GM11168 (cell line): ENCODE data around the gene COP1.
"Not testable (repeated sequence)": the region's sequence is repeated elsewhere in the genome, so short reads cannot be mapped to it uniquely, and the experiment has no call there.

Source experiments
- in situ Hi-C: fragments of 300-500 bp; cut with MboI; formaldehyde crosslinking; loops from one replicate; pipeline ENCODE4 v1.12.0; 2022; ENCODE audit warnings: low sequenced_read_pairs; ENCODE audit not compliant: unreplicated experiment

The COP1 gene

DNA sequence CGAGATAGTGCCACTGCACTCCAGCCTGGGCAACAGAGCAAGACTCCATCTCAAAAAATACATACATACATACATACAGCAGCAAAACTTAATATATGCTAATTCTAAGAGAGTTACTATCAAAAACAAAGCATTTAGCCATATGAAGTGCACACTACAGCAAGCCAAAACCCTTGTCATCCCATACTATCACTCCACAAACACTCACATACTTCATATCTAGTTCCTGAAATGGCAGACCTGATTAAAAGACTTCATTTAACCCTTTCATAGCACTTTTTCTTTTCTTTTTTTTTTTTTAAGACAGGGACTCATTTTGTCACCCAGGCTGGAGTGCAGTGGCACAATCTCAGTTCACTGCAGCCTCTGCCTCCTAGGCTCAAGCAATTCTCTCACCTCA is 65.6 kb downstream of the COP1 start:
- in situ Hi-C loops: no loop called here

DNA sequence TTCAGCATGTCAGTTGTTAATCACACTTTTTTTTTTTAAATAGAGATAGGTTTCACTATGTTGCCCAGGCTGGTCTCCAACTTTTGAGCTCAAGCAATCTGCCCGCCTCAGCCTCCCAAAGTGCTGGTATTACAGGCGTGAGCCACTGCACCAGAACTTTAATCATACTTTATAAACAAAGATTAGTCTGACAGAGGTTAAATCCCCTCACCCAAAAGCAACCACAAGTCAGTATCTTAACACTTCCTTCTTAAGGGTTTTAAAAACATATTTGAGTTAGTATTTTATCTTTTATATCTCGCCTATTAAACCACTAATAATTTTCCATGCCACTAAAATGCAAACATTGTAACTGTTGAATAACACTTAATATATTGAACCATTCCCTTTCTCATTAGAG is 70.2 kb downstream of the COP1 start:
- in situ Hi-C loops: no loop called here

DNA sequence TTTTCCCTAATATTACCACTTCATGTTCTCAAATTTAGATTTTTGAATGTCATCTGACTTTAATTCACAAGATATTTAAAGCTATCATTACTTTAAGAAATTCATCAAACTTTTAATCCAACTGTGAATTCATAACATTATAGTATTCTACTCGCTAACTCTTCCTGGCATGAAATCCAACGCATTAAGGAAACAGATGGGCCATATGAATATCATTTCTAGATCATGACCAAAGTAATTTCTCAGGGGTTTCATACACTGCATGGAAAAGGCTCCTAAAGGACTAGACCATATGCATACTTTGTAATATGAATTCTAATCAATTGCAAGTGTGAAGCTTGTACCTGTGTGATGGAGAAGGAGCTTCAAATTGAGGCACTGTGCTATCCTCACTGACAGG is 72.4 kb downstream of the COP1 start:
- in situ Hi-C loops: no loop called here

DNA sequence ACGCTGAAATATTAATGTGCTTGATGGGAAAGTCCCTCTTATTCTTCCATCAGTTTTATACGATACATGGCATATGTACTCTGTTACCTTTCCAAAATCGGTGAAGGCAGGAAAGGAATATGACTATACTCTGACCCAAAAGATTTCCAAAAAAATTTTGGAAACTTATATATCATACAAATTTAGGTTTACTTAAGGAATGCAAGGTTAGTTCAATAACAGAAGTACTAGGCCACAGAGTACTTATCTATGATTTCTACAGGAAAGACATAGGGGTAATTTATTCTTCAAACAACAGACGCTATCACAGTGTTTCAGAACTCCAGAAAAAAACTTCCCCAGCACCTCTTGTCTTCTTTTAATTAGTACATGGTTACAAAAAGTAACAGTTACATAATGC is 84.8 kb downstream of the COP1 start:
- in situ Hi-C loops: no loop called here

DNA sequence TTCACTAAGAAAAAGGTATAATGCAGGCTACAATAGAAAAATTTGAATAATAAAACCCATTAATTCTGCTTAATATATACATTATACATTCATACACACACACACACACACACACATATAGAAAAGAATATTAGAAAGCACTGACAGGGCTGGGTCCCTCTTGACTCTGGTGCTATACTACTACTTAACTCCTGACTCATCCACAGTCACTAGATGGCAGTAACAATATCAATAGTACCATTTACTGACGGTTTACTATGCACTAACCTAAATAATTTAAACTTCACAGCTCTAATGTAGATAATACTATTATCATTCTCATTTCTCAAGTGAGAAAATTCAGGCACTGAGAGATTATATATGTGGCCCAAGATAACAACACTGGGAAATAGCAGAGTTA is 87.5 kb downstream of the COP1 start:
- in situ Hi-C loops: no loop called here

DNA sequence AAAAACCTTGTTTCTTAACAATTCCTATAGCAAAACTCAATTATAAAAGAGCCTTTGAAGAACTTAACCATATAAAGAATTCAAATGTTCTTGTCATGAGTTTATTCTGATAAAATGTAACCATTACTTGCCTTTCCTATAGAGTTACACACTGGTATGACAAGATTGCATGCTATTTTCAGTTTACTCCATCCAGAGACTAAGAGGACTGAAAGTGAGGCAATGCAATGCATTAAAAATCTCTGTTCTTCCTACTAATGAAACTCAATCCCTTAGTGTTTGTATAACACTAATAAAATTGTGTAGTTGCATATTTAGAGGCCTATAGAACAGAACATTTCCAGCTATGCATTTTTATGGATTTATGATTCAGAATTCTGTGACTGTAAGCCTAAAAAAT is 88.1 kb downstream of the COP1 start:
- in situ Hi-C loops: no loop called here

DNA sequence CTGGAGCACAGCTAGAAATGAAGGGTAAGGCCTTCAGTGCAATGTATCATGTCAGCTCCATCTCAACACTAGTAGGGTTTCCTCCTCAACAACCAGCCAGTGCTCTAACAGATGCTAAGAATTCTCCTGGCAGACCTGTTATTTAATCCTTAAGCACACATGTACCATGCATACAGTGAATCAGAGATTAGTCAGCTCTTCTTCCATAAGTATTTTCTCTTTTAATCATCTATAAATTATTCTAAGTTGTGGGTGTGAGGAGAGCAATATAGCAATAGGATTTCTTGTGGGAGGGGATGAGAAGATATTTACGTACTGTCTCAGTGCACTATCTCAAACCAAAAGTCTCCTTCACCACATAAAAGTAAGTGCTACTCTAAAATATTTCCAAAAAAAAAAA is 95.3 kb downstream of the COP1 start:
- in situ Hi-C loops: no loop called here

DNA sequence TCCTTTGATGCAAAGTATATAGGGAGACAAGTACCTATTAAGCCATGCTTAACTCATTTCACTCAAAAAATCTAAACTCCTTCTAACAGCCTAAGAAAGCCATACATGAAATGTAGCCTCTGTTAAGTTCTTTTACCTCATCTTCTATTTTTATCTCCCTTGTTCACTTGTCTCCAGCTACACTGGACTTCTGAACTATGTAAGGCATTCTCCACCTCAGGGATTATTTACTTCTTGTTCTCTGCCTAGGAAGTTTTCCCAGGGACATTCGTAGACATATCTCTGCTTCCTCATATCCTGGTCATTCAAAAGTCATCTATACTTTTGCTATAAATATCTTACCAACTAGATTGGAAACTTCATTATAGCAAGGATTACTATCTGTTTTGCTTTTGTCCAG is 96.9 kb downstream of the COP1 start:
- in situ Hi-C loops: no loop called here

DNA sequence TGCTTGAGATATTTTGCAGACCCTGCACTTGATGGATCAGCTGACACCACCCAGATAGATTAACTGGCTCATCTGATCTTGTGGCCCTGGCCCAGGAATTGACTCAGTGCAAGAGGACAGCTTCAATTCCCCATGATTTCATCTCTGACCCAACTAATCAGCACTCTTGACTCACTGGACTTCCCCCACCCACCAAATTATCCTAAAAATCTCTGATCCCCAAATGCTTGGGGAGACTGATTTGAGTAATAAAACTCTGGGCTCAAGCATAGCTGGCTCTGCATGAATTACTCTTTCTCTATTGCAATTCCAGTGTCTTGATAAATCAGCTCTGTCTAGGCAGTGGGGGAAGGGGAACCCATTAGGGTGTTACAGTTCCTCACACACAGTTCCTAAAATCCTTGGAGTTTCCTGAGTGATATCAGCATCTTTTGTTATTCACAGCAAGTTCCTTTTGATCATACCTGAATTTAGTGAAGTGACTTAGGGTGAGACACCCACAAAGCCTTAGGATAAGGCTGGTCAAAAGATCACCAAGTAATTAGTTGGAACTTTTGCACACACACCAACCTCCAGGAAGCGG is 104.2 kb downstream of the COP1 start:
- in situ Hi-C loops: no loop called here

DNA sequence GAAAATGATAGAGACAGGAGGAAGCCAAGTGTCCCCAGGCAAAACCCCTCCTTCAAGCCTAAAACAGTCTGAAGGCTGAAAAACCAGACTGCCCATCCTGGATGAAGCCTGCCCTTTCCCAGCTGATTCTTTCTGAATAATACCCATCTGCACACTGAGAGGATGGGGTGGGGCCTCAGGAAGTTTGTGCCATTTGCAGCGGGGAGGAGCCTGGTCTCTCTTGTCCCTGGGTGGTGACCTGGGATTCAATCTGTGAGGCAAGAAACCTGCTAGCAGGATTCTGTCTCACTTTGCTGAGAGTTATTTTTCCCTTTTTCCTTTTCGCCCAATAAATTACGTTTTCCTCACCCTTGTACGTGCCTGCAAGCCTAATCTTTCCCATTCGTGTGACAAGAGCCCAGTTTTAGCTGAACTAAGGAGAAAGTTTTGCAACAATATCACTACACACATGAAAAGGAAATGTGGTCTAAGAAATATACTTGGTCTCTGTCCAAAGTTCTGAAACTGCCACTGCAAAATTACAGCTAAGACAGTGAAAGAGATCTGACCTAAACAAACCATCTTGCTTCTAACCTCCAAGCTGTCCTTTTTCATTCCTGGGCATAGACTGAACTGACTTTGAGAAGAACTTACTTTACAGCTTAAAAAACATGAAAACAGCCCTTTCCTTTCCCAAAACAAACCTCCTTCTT is 105.0 kb downstream of the COP1 start:
- in situ Hi-C loops: no loop called here

DNA sequence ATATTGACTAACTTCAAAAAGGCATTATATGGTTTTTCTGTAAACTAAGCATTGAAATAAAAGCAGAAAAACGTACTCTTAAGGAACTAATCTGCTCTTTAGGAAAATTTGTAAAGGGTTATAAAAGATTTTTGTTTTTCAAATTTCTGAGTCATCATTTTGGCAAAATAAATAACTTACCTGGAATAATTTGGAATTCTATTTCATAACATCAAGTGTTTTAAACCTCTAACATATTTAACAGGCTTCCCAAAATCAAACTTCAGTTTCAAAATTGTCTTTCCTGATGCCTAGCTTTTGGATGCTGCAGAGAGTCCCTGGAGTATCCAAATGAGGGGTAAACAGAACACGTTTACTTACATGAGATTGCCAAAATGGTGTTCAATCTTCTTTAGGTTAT is 108.5 kb downstream of the COP1 start:
- in situ Hi-C loops: no loop called here

DNA sequence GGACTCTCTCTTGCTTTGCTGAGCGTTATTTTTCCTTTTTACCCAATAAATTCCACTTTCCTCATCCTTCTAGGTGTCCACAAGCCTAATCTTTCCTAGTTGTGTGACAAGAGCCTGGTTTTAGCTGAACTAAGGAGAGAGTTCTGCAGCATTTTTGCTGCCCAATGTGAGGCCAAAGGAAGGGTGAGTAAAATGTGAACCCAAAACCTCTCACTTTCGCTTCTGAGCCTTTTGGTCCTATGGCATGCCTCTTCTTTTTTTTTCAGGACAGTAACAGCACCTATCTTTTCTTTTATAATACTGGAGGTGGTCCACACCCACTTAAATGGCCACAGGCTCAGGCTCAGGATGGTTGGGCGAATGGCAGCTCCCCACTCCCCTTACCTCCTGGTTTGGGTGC is 111.1 kb downstream of the COP1 start:
- in situ Hi-C loops: no loop called here

DNA sequence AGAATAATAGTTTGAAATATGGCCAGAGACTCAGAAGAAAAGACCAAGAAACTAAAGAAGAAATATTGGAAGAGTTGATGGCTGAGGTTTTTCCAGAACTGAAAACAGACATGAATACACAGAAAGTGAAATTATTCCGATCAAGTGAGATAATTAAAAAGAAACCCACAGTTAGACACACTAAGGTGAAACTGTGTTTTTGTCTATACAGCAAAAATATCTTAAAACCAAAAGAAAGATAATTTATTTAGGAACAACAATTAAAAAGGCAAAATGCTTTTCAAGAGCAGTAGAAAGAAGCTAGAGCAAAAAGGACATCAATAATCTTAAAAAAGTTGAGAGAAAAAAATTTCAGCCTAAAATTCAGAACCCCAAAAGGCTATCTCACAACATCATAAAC is 116.3 kb downstream of the COP1 start:
- in situ Hi-C loops: no loop called here

DNA sequence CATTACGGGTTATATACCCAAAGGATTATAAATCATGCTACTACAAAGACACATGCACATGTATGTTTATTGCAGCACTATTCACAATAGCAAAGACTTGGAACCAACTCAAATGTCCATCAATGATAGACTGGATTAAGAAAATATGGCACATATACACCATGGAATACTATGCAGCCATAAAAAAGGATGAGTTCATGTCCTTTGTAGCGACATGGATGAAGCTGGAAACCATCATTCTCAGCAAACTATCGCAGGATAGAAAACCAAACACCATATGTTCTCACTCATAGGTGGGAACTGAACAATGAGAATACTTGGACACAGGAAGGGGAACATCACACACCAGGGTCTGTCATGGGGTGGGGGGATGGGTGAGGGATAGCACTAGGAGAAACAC is 119.3 kb downstream of the COP1 start:
- in situ Hi-C loops: not testable (repeated sequence)

DNA sequence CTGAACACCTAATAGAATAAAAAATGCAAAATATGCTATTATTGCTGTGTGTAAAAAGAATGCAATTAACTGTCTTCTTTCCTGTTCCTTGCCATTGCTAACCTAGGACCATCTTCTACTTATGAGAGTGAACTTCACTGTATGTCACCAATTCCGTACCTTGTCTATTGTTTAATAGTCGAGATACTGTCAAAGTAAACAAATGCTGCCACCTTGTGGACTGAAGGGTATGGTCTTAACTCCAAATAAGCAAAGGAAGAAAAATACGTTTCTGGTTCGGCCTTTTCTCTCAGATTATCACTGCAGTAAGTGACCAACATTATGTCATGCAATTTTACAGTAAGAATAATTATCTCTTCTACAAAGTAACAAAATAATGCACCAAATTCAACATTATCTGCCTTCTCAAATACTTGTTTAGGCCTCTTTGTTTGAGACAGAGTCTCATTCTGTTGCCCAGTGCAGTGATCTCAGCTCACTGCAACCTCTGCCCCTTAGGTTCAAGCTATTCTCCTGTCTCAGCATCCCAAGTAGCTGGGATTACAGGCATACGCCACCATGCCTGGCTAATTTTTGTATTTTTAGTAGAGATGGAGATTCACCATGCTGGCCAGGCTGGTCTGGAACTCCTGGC is 133.4 kb downstream of the COP1 start:
- in situ Hi-C loops: no loop called here

DNA sequence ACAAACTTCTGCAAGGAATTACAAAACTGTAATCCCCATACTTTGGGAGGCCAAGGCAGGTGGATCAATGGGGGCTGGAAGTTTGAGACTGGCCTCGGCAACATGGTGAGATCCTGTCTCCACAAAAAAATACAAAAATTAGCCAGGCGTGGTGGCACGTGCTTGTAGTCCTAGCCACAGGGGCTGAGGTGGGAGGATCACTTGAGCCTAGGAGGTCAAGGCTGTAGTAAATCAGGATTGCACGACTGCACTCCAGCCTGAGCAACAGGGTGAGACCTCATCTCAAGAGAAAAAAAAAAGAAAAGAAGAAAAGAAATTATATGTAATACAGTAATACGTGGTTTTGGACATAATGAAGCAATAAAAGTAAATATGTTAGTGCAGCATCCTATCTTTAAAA is 138.2 kb downstream of the COP1 start:
- in situ Hi-C loops: no loop called here

DNA sequence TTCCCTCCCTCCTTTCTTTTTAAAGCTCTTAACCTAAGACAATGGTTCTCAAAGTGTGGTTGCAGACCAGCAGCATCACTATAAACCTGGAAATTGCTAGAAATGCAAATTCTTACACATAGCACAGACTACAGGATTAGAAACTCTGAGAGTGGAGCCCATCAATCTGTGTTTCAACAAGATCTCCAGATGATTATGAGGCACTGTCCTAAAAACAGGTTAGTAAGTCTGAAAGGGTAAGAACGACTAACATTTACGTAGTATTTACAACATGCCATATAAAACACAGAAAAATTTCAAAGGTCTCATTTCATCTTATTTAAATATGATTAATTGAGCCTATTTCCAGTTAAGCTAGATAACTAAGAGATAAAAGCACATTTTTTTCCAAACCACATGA is 138.8 kb downstream of the COP1 start:
- in situ Hi-C loops: no loop called here

DNA sequence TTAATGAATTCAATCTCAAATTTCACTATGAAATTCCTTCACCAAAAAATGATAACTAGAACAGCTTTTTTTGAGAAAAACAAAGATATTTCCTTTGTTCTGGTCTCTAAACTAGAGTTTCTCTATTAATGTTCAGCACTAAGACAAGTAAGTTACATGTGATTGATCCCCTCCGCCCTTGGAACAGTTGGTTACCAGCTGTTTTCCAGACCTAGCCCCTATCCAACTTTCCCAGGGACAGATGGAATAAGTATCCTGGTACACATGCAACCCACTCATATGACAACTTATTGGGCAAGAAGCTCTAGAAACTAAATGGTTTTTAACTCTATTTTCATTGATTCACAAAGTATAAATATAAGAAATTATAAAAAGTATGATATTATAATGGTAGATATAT is 140.4 kb downstream of the COP1 start:
- in situ Hi-C loops: no loop called here

DNA sequence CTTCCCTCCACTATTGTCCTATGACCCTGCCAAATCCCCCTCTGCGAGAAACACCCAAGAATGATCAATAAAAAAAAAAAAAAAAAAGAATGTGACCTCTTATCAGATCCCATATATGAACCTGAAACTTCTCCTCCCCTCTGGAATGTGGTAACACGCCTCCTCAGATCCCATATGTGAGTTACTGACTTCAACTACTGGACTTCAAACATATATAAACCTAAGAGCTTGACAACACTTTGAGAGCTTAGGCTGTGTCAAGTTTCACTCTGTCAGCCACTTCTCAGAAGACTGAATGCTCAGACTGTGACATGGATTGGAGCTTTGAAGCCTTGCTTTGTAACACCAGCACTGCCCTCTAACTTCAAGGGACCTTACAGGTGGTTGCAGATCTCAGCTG is 148.4 kb downstream of the COP1 start:
- in situ Hi-C loops: no loop called here

DNA sequence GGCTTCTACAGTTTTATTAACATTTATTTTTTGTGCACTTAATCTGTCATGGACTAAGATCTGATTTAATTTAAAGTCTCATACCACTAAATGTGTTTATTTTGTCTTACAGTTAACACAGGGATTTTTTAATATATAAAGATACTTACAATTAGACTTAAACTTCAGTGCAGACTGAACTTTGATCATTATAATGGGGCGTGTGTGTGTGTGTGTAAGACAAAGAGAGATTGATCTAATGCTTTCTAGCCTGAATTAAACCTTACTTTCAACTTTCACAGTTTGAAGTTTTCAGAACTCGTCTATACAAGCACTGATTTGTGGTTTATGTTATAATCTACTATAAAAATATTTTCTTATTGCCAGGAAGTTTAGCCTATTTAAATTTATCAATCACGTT is 150.8 kb downstream of the COP1 start:
- in situ Hi-C loops: no loop called here

DNA sequence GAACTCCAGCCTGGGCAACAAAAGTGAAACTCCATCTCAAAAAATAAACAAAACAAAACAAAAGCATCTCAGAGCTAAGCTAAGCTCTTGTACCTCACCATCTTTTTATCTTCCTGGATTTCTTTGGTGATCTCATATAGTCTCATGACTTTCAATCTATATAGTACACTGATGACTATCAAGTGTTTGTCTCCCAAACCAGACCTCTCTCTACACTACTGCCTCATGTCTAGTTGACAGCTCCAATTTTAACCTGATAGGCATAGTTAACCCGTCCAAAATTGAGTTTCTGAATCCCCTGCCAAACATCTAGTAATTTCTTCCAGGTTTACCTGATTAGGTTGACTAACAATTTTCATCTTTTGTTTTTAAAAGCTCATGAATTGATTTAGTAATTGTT is 151.7 kb downstream of the COP1 start:
- in situ Hi-C loops: no loop called here

DNA sequence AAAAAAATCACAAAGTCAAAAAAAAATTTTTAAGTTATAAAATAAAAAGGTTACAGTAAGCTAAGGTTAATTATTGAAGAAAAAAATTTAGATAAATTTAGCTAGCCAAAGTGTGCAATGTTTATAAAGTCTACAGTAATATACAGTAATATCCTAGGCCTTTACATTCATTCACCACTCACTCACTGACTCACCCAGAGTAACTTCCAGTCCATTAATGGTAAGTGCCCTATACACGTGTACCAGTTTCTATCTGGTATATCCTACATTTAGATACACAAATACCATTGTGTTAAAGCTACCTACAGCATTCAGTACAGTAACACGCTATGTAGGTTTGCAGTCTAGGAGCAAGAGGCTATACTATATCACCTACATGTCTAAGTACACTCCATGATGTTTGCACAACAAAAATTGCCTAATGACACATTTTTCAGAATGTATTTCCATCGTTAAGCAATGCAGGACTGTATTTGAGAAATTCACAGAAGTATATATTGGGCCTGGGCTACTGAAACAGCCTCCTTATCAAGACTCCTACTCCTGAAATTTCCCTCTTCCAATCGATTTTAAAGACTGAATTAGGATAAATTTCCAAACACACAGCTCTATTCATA is 155.1 kb downstream of the COP1 start:
- in situ Hi-C loops: no loop called here
